SK-N-SH (cell line): ENCODE results near the gene RAPGEFL1. TPM values are rescaled to one million over a fixed set of nuclear protein-coding genes. Genes with fewer than 3 reads are reported as not detected.

ENCODE experiments used
- CTCF ChIA-PET: fragments of 300-600, 350-600 bp; formaldehyde crosslinking; extraction: SDS; loops from one replicate; lab custom pipeline; 2021; lab: Yijun Ruan, JAX
- POLR2A ChIA-PET: fragments of 350-600 bp; sonication (Branson Sonifier 250); formaldehyde crosslinking; extraction: SDS; loops from one replicate; lab custom pipeline; 2020; ENCODE audit warnings: antibody characterized with exemption, inconsistent platforms; lab: Yijun Ruan, JAX
- DNase-seq: peaks from one replicate; pipeline ENCODE4 v3.0.0; 2012
- H2AFZ ChIP-seq: fragments of 200-600 bp; sonication (generic); 2 replicates; pipeline ENCODE4 v1.8.1; 2016; ENCODE audit warnings: antibody characterized with exemption, mild to moderate bottlenecking, low read depth
- H3F3A ChIP-seq: fragments of 200-600 bp; sonication (generic); replicated peaks from 2 replicates; pipeline ENCODE3; 2016; ENCODE audit warnings: antibody characterized with exemption, mild to moderate bottlenecking; ENCODE audit not compliant: insufficient read depth
- H3K27ac ChIP-seq, 2 experiments: fragments of 200-500 bp in 1 of 2; fragments of 200-600 bp in 1 of 2; sonication (Bioruptor generic) in 1 of 2; sonication (generic), shearing (Covaris generic) in 1 of 2; 2 replicates each; pipeline versions ENCODE4 v1.5.1 to v1.6.1; 2014 to 2016; ENCODE audit warnings: low read depth in 2 of 2, inconsistent platforms in 1 of 2, low read length in 1 of 2, mild to moderate bottlenecking in 1 of 2, mixed read lengths in 1 of 2
- H3K27me3 ChIP-seq: fragments of 200-600 bp; sonication (generic), shearing (Covaris generic); 2 replicates; pipeline ENCODE4 v1.6.1; 2016; ENCODE audit warnings: mixed run types; ENCODE audit not compliant: insufficient read depth
- H3K36me3 ChIP-seq, 2 experiments: fragments of 200-500 bp in 1 of 2; fragments of 200-600 bp in 1 of 2; sonication (Bioruptor generic) in 1 of 2; sonication (generic) in 1 of 2; replicated peaks in 1 of 2; 2 replicates each; pipeline versions ENCODE3 to v1.5.1; 2014 to 2016; ENCODE audit warnings: low read length in 1 of 2, mild to moderate bottlenecking in 1 of 2; ENCODE audit not compliant: insufficient read depth in 2 of 2, control insufficient read depth in 1 of 2
- H3K4me1 ChIP-seq, 2 experiments: fragments of 200-500 bp in 1 of 2; fragments of 200-600 bp in 1 of 2; sonication (Bioruptor generic) in 1 of 2; sonication (generic), shearing (Covaris generic) in 1 of 2; 2 replicates each; pipeline versions ENCODE4 v1.5.1 to v1.6.1; 2014 to 2016; ENCODE audit warnings: low read depth in 1 of 2, low read length in 1 of 2, mixed run types in 1 of 2; ENCODE audit not compliant: insufficient read depth in 2 of 2, control insufficient read depth in 1 of 2
- H3K4me2 ChIP-seq: fragments of 200-600 bp; sonication (generic), shearing (Covaris generic); 2 replicates; pipeline ENCODE4 v1.6.1; 2017; ENCODE audit warnings: mixed run types
- H3K4me3 ChIP-seq, 2 experiments: fragments of 200-500 bp in 1 of 2; fragments of 200-600 bp in 1 of 2; sonication (Bioruptor generic) in 1 of 2; sonication (generic), shearing (Covaris generic) in 1 of 2; 2 replicates each; pipeline versions ENCODE4 v1.5.1 to v1.8.1; 2014 to 2016; ENCODE audit warnings: low read depth in 2 of 2, inconsistent platforms in 1 of 2, low read length in 1 of 2, mild to moderate bottlenecking in 1 of 2, mixed read lengths in 1 of 2, moderate library complexity in 1 of 2
- H3K79me2 ChIP-seq: fragments of 200-600 bp; sonication (generic); 2 replicates; pipeline ENCODE4 v1.8.1; 2017; ENCODE audit warnings: mild to moderate bottlenecking; ENCODE audit not compliant: insufficient read depth
- H3K9ac ChIP-seq: fragments of 200-600 bp; sonication (generic); 2 replicates; pipeline ENCODE4 v1.6.1; 2017; ENCODE audit warnings: mixed run types
- H3K9me2 ChIP-seq: fragments of 200-600 bp; sonication (generic); 2 replicates; pipeline ENCODE4 v1.6.1; 2017; ENCODE audit warnings: mixed run types
- H3K9me3 ChIP-seq: fragments of 200-600 bp; sonication (generic); 2 replicates; pipeline ENCODE4 v1.6.1; 2017; ENCODE audit warnings: mixed run types, mild to moderate bottlenecking, moderate library complexity
- H4K20me1 ChIP-seq: fragments of 200-600 bp; sonication (generic); 2 replicates; pipeline ENCODE4 v1.6.1; 2017; ENCODE audit warnings: mild to moderate bottlenecking, mixed run types; ENCODE audit not compliant: insufficient read depth
- CHD2 ChIP-seq: fragments of 150-350 bp; IDR thresholded peaks from 2 replicates; pipeline ENCODE4 v1.6.1; 2018; ENCODE audit warnings: low read length; ENCODE audit not compliant: partially characterized antibody
- ELF1 ChIP-seq: IDR thresholded peaks from 2 replicates; pipeline ENCODE4 v1.4.0; 2012
- EP300 ChIP-seq, 2 experiments: IDR thresholded peaks; 2 replicates each; pipeline versions ENCODE4 v1.4.0 to v1.6.1; 2012; ENCODE audit warnings: borderline replicate concordance in 1 of 2, low read depth in 1 of 2, low read length in 1 of 2
- FOSL2 ChIP-seq: IDR thresholded peaks from 2 replicates; pipeline ENCODE4 v1.4.0; 2012; ENCODE audit warnings: low read depth, mild to moderate bottlenecking, moderate library complexity, borderline replicate concordance
- JUND ChIP-seq: IDR thresholded peaks from 2 replicates; pipeline ENCODE4 v1.4.0; 2012
- MEF2A ChIP-seq: IDR thresholded peaks from 2 replicates; pipeline ENCODE4 v1.4.0; 2012; ENCODE audit warnings: low read depth, borderline replicate concordance
- MXI1 ChIP-seq: IDR thresholded peaks from 2 replicates; pipeline ENCODE4 v1.6.1; 2012; ENCODE audit warnings: mild to moderate bottlenecking, low read depth, low read length, improper control_type of control experiment
- POLR2AphosphoS5 ChIP-seq: IDR thresholded peaks from 2 replicates; pipeline ENCODE4 v1.6.1; 2012; ENCODE audit warnings: low read depth, low read length
- RCOR1 ChIP-seq: fragments of 150-350 bp; IDR thresholded peaks from 2 replicates; pipeline ENCODE4 v1.6.1; 2017; ENCODE audit warnings: antibody characterized with exemption, low read length
- RXRA ChIP-seq: IDR thresholded peaks from 2 replicates; pipeline ENCODE4 v1.4.0; 2012; ENCODE audit warnings: low read depth, mild to moderate bottlenecking, borderline replicate concordance
- SMC3 ChIP-seq: IDR thresholded peaks from 2 replicates; pipeline ENCODE4 v1.6.1; 2012; ENCODE audit warnings: low read depth, low read length, improper control_type of control experiment
- TAF1 ChIP-seq: IDR thresholded peaks from 2 replicates; pipeline ENCODE4 v1.6.1; 2012; ENCODE audit warnings: low read depth, mild to moderate bottlenecking, low read length, moderate library complexity, borderline replicate concordance
- TCF12 ChIP-seq: IDR thresholded peaks from 2 replicates; pipeline ENCODE4 v1.4.0; 2012
- ZBTB33 ChIP-seq: IDR thresholded peaks from 2 replicates; pipeline ENCODE4 v1.4.0; 2012; ENCODE audit warnings: low read depth, borderline replicate concordance
- whole genome bisulfite sequencing: methylation state at CpG from one replicate; pipeline ENCODE4 v1.1.6; 2017; ENCODE audit warnings: low lambda C conversion rate; 5-methylcytosine and 5-hydroxymethylcytosine counted together
- polyA plus RNA-seq, 3 experiments: library from polyadenylated mRNA; depleted of rRNA; stranded (reverse); fragments of >200 nt; gene quantifications; 2 replicates each; pipeline ENCODE4 v1.2.3, GENCODE V29; 2012
- TF ChIP-seq, protein P1 (sequence below): IDR thresholded peaks from 2 replicates; pipeline ENCODE4 v1.6.1; 2012; ENCODE audit warnings: mild to moderate bottlenecking, low read depth, low read length, moderate library complexity
- TF ChIP-seq, protein P2 (sequence below): IDR thresholded peaks from 2 replicates; pipeline ENCODE4; 2012

RAPGEFL1 gene
- polyA plus RNA-seq, 1 of the 3 experiments (the other 2 are of a cell fraction) = 5.9 TPM

DNA sequence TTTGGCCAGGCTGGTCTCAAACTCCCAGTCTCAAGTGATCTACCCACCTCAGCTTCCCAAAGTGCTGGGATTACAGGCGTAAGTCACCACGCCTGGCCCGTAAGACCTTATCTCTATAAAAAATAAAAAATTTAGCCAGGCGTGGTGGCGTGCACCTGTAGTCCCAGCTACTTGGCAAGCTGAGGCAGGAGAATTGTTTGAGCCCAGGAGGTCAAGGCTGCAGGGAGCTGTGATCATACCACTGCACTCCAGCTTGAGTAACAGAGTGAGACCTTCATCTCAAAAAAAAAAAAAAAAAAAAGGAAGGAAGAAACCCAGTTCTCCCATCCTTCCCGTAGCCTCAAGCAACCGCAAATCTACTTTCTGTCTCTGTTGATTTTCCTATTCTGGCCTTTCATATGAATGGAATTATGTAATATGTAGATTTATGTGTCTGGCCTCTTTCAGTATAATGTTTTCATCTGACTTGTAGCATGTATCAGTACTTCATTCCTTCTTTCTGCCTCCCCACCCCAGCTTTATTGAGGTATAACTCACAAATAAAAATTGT, 25.8 kb upstream of the RAPGEFL1 start:
- Histone ChIP-seq H4K20me1 (no peaks in the 10 kb centered on the region), H3K9ac (no peak overlapping the region), H3K4me1 (no peaks in the 10 kb centered on the region), H3K27ac (no peak overlapping the region), H3F3A (peaks cover 3% of the 10 kb centered on the region), H3K9me2 (no peaks in the 10 kb centered on the region), H3K27me3 (no peaks in the 10 kb centered on the region), H3K4me3 (no peak overlapping the region), H3K36me3 (peaks cover 11 to 46% of the 10 kb centered on the region in 2 experiments), H3K4me2 (no peak overlapping the region), H3K9me3 (no peaks in the 10 kb centered on the region), H2AFZ (no peak overlapping the region), H3K79me2 (peaks cover 97% of the 10 kb centered on the region)
- DNase-seq = no peak
- CTCF ChIA-PET = interaction anchor here (2.9 to 6.5 kb wide), 2 partner anchors 16 to 38 kb away, joined by 10 to 47 read pairs; no protein-coding TSS in a partner anchor
- 98% methylated on average over 7 of the region's 7 CpGs for WGBS
- POLR2A ChIA-PET = interaction anchor here (1.1 kb wide), 1 partner anchor 9 kb away, joined by 4 read pairs; no protein-coding TSS in a partner anchor
- TF ChIP-seq, protein P1, sequence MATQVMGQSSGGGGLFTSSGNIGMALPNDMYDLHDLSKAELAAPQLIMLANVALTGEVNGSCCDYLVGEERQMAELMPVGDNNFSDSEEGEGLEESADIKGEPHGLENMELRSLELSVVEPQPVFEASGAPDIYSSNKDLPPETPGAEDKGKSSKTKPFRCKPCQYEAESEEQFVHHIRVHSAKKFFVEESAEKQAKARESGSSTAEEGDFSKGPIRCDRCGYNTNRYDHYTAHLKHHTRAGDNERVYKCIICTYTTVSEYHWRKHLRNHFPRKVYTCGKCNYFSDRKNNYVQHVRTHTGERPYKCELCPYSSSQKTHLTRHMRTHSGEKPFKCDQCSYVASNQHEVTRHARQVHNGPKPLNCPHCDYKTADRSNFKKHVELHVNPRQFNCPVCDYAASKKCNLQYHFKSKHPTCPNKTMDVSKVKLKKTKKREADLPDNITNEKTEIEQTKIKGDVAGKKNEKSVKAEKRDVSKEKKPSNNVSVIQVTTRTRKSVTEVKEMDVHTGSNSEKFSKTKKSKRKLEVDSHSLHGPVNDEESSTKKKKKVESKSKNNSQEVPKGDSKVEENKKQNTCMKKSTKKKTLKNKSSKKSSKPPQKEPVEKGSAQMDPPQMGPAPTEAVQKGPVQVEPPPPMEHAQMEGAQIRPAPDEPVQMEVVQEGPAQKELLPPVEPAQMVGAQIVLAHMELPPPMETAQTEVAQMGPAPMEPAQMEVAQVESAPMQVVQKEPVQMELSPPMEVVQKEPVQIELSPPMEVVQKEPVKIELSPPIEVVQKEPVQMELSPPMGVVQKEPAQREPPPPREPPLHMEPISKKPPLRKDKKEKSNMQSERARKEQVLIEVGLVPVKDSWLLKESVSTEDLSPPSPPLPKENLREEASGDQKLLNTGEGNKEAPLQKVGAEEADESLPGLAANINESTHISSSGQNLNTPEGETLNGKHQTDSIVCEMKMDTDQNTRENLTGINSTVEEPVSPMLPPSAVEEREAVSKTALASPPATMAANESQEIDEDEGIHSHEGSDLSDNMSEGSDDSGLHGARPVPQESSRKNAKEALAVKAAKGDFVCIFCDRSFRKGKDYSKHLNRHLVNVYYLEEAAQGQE = no peak
- TF ChIP-seq JUND (no peak), CHD2 (no peak), RXRA (no peak), EP300 (IDR thresholded peaks at IDR 0.05; ENCODE audit: borderline replicate concordance in 1 of 2, low read depth in 1 of 2, low read length in 1 of 2) (no peak), TAF1 (no peak), MXI1 (no peak), TCF12 (no peak), RCOR1 (no peak), POLR2AphosphoS5 (no peak), MEF2A (no peak)
- TF ChIP-seq, protein P2, sequence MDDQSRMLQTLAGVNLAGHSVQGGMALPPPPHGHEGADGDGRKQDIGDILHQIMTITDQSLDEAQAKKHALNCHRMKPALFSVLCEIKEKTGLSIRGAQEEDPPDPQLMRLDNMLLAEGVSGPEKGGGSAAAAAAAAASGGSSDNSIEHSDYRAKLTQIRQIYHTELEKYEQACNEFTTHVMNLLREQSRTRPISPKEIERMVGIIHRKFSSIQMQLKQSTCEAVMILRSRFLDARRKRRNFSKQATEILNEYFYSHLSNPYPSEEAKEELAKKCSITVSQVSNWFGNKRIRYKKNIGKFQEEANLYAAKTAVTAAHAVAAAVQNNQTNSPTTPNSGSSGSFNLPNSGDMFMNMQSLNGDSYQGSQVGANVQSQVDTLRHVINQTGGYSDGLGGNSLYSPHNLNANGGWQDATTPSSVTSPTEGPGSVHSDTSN = no peak

GRCh38 chr17:40153603-40154236, 23.6 kb upstream of the RAPGEFL1 start:
- Histone ChIP-seq H3K27ac (peak overlapping the region in 1 of 2 experiments; percentile 17; a peak in 1 of 4 replicates), H3K4me1 (no peaks in the 10 kb centered on the region), H3K4me3 (no peak overlapping the region), H3K36me3 (peaks cover 6 to 32% of the 10 kb centered on the region in 2 experiments), H3K9ac (no peak overlapping the region), H3K79me2 (peaks cover 90% of the 10 kb centered on the region), H2AFZ (no peak overlapping the region), H4K20me1 (no peaks in the 10 kb centered on the region), H3K9me2 (no peaks in the 10 kb centered on the region), H3F3A (peaks cover 3% of the 10 kb centered on the region), H3K4me2 (no peak overlapping the region), H3K27me3 (no peaks in the 10 kb centered on the region), H3K9me3 (no peaks in the 10 kb centered on the region)
- DNase-seq = no peak
- CTCF ChIA-PET = interaction anchor here (0.9 to 6.5 kb wide), 2 partner anchors 9 to 14 kb away, joined by 3 to 47 read pairs; no protein-coding TSS in a partner anchor
- WGBS = 91% methylated on average over 14 of the region's 14 CpGs
- POLR2A ChIA-PET = interaction anchor here (0.6 kb wide), 1 partner anchor 33 kb away, joined by 5 read pairs; no protein-coding TSS in a partner anchor
- TF ChIP-seq ZBTB33 (no peak), FOSL2 (no peak), MXI1 (no peak), SMC3 (no peak), CHD2 (no peak), ELF1 (no peak), MEF2A (no peak)
- TF ChIP-seq, protein P1 = no peak
